ENCODE measurements around the gene DOCK9.

DOCK9 gene

DNA sequence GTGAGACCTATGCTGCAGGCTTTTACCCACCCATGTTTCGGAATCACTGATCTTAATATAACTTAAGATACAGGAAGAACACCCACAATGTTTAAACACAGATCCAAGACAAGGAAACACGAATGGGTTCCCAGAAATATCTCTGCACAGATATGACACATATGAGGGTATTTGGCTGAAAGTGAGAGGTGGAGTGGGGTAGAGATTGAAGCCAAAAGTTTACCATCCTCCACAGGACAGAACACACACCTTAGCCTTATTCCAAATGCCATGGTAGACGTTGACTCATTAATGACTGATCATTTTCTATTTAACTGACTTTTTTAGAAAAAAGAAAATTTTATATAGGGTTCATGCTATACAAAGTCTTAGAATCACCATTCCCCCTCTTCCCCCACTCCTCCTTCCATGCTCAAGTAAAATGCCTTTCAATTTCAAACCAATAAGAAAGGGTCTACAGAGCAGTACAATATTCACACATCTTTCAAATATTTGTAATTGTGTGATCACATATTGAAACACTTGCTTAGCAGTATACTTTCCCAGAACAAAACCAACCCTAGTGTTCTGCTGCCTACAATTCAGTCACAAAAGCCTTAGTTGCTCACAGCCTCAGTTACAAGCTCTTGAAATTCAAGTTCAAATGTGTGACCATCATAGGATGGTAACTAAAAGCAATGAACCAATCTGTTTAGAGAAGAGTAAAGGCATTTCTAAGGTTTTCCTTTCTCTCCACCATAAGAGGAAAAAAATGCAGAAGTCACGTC, 11.8 kb upstream of the DOCK9 start:
- TF ChIP-seq, protein P1, sequence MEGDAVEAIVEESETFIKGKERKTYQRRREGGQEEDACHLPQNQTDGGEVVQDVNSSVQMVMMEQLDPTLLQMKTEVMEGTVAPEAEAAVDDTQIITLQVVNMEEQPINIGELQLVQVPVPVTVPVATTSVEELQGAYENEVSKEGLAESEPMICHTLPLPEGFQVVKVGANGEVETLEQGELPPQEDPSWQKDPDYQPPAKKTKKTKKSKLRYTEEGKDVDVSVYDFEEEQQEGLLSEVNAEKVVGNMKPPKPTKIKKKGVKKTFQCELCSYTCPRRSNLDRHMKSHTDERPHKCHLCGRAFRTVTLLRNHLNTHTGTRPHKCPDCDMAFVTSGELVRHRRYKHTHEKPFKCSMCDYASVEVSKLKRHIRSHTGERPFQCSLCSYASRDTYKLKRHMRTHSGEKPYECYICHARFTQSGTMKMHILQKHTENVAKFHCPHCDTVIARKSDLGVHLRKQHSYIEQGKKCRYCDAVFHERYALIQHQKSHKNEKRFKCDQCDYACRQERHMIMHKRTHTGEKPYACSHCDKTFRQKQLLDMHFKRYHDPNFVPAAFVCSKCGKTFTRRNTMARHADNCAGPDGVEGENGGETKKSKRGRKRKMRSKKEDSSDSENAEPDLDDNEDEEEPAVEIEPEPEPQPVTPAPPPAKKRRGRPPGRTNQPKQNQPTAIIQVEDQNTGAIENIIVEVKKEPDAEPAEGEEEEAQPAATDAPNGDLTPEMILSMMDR (IDR thresholded peaks at IDR 0.05; ENCODE audit: low read depth, low read length): no peak
- H3K4me3 ChIP-seq (ENCODE audit: low read depth, low read length): no peak overlapping the region

- no peak overlapping the region for H3K4me3 ChIP-seq (ENCODE audit: low read depth, low read length)
- TF ChIP-seq, protein P1 (IDR thresholded peaks at IDR 0.05; ENCODE audit: low read depth, low read length): no peak
Observed at GRCh38 chr13:98988780-98989179, 10.9 kb upstream of the DOCK9 start.

DNA sequence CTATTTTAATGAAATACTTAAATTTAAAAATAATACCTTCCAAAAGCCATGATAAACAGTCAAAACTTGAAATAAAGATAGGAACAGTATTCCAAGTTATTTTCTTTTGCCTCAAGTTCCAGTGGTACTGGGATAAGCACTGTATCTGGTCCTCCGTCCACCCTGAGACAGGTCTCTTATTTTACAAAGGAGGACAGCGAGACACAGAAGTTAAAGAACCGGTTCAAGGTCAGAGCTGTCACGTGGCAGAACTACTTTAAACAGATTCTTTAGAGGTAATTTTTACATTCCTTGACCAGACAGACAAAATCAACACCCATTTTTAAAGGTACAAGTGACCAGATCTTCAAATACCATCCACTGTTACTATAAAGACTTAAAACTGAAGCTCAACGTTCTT, 10.4 kb upstream of the DOCK9 start:
- no peak overlapping the region for H3K4me3 ChIP-seq (ENCODE audit: low read depth, low read length)
- TF ChIP-seq, protein P1 (IDR thresholded peaks at IDR 0.05; ENCODE audit: low read depth, low read length): no peak

- H3K4me3 ChIP-seq (ENCODE audit: low read depth, low read length): no peak overlapping the region
- TF ChIP-seq, protein P1 (IDR thresholded peaks at IDR 0.05; ENCODE audit: low read depth, low read length): no peak
Observed at GRCh38 chr13:98987275-98987674, 9.4 kb upstream of the DOCK9 start.

GRCh38 chr13:98986226-98986846, 8.5 kb upstream of the DOCK9 start:
- H3K4me3 ChIP-seq (ENCODE audit: low read depth, low read length): no peak overlapping the region
- TF ChIP-seq, protein P1 (IDR thresholded peaks at IDR 0.05; ENCODE audit: low read depth, low read length): no peak

GRCh38 chr13:98985591-98985990, 7.7 kb upstream of the DOCK9 start:
- H3K4me3 ChIP-seq (ENCODE audit: low read depth, low read length): no peak overlapping the region

GRCh38 chr13:98984983-98985382, 7.1 kb upstream of the DOCK9 start:
- no peak overlapping the region for H3K4me3 ChIP-seq (ENCODE audit: low read depth, low read length)
- TF ChIP-seq, protein P1 (IDR thresholded peaks at IDR 0.05; ENCODE audit: low read depth, low read length): no peak

More at GRCh38 chr13:98985591-98985990, 7.7 kb upstream of the DOCK9 start:
- TF ChIP-seq, protein P1 (IDR thresholded peaks at IDR 0.05; ENCODE audit: low read depth, low read length): no peak

All from WI38 (cell line).